ENCODE data around the gene CCDC86. TPM values are rescaled to one million over a fixed set of nuclear protein-coding genes. Genes with fewer than 3 reads are reported as not detected.

Gene CCDC86
- total and polyA plus RNA-seq, 9 of the 15 experiments (the other 6 are each of a cell fraction or from before 2014, with no cell fraction given) = 4.6 to 102 (median 25.2) TPM

GRCh38 chr11:60880643-60881282 lies 38.9 kb downstream of the CCDC86 start:
- in situ Hi-C loops (cut with MboI) = no loop called here
- Histone ChIP-seq H4K20me1 (replicated peaks; ENCODE audit: control insufficient read depth, insufficient read depth, low read length) (no peaks in the 10 kb centered on the region), H3K36me3 (ENCODE audit: control insufficient read depth, insufficient read depth, low read length) (peaks cover 19% of the 10 kb centered on the region; the same call in 2 of the 3 replicates), H3K9me1 (ENCODE audit: control insufficient read depth, insufficient read depth, low read length) (peaks cover 3% of the 10 kb centered on the region), H3K4me1 (replicated peaks in 1 of 2; ENCODE audit: control insufficient read depth in 2 of 2, insufficient read depth in 2 of 2, low read length in 2 of 2) (peaks cover 0 to 3% of the 10 kb centered on the region in 2 experiments; a peak in 1 of 5 replicates), H3K4me3 (no peak overlapping the region), H3K9me3 (replicated peaks; ENCODE audit: control insufficient read depth, insufficient read depth, low read depth, low read length) (no peaks in the 10 kb centered on the region), H3K9ac (ENCODE audit: insufficient read depth in 1 of 2, low read depth in 2 of 2, low read length in 2 of 2) (no peak overlapping the region), H3K79me2 (ENCODE audit: control insufficient read depth, insufficient read depth, low read length) (no peaks in the 10 kb centered on the region), H3K27me3 (ENCODE audit: control insufficient read depth in 2 of 2, insufficient read depth in 2 of 2, low read length in 2 of 2) (no peaks in the 10 kb centered on the region), H3K4me2 (ENCODE audit: insufficient read depth, low read length) (no peak overlapping the region), H3K27ac (ENCODE audit: extremely low read depth, low read depth, low read length) (no peak overlapping the region), H2AFZ (ENCODE audit: low read depth, low read length) (no peak overlapping the region)
- ChIA-PET POLR2A (interaction anchor here (1.0 to 1.6 kb wide), 3 partner anchors 12 to 59 kb away, joined by 3 to 5 read pairs (median 4); no protein-coding TSS in a partner anchor), CTCF (ENCODE audit: low intra/inter-chr PET ratio) (no interaction called here)
- BruUV-seq (replicated peaks) = no TSS peak
- 80% methylated on average over 8 of the region's 8 CpGs for WGBS (ENCODE audit: insufficient coverage, low coverage, missing lambda C conversion rate)
- ATAC-seq (no peak), DNase-seq (ENCODE audit: extremely low read depth in 1 of 4, low spot score in 3 of 4) (no peak), FAIRE-seq (no peak)
- intact Hi-C loops (cut with micrococcal nuclease) = no loop called here
- TF ChIP-seq, protein P1, sequence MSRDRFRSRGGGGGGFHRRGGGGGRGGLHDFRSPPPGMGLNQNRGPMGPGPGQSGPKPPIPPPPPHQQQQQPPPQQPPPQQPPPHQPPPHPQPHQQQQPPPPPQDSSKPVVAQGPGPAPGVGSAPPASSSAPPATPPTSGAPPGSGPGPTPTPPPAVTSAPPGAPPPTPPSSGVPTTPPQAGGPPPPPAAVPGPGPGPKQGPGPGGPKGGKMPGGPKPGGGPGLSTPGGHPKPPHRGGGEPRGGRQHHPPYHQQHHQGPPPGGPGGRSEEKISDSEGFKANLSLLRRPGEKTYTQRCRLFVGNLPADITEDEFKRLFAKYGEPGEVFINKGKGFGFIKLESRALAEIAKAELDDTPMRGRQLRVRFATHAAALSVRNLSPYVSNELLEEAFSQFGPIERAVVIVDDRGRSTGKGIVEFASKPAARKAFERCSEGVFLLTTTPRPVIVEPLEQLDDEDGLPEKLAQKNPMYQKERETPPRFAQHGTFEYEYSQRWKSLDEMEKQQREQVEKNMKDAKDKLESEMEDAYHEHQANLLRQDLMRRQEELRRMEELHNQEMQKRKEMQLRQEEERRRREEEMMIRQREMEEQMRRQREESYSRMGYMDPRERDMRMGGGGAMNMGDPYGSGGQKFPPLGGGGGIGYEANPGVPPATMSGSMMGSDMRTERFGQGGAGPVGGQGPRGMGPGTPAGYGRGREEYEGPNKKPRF (IDR thresholded peaks at IDR 0.05; ENCODE audit: low read depth, low read length) = no peak
- TF ChIP-seq HMGN3 (IDR thresholded peaks at IDR 0.05; ENCODE audit: borderline replicate concordance, extremely low read depth, insufficient read length, low read depth, low read length) (no peak), RFX7 (CRISPR knock-in tag; IDR thresholded peaks at IDR 0.05) (no peak), XRCC4 (IDR thresholded peaks at IDR 0.05; ENCODE audit: extremely low read depth, insufficient read depth, insufficient read length) (no peak), ZBTB1 (CRISPR knock-in tag; IDR thresholded peaks at IDR 0.05; ENCODE audit: borderline replicate concordance, low read depth) (no peak), NR2C2 (CRISPR knock-in tag; IDR thresholded peaks at IDR 0.05) (no peak), NR2C2 (tag; IDR thresholded peaks at IDR 0.05) (no peak), RAD51 (IDR thresholded peaks at IDR 0.05; ENCODE audit: borderline replicate concordance, low read depth) (no peak)
- TF ChIP-seq, protein P2, sequence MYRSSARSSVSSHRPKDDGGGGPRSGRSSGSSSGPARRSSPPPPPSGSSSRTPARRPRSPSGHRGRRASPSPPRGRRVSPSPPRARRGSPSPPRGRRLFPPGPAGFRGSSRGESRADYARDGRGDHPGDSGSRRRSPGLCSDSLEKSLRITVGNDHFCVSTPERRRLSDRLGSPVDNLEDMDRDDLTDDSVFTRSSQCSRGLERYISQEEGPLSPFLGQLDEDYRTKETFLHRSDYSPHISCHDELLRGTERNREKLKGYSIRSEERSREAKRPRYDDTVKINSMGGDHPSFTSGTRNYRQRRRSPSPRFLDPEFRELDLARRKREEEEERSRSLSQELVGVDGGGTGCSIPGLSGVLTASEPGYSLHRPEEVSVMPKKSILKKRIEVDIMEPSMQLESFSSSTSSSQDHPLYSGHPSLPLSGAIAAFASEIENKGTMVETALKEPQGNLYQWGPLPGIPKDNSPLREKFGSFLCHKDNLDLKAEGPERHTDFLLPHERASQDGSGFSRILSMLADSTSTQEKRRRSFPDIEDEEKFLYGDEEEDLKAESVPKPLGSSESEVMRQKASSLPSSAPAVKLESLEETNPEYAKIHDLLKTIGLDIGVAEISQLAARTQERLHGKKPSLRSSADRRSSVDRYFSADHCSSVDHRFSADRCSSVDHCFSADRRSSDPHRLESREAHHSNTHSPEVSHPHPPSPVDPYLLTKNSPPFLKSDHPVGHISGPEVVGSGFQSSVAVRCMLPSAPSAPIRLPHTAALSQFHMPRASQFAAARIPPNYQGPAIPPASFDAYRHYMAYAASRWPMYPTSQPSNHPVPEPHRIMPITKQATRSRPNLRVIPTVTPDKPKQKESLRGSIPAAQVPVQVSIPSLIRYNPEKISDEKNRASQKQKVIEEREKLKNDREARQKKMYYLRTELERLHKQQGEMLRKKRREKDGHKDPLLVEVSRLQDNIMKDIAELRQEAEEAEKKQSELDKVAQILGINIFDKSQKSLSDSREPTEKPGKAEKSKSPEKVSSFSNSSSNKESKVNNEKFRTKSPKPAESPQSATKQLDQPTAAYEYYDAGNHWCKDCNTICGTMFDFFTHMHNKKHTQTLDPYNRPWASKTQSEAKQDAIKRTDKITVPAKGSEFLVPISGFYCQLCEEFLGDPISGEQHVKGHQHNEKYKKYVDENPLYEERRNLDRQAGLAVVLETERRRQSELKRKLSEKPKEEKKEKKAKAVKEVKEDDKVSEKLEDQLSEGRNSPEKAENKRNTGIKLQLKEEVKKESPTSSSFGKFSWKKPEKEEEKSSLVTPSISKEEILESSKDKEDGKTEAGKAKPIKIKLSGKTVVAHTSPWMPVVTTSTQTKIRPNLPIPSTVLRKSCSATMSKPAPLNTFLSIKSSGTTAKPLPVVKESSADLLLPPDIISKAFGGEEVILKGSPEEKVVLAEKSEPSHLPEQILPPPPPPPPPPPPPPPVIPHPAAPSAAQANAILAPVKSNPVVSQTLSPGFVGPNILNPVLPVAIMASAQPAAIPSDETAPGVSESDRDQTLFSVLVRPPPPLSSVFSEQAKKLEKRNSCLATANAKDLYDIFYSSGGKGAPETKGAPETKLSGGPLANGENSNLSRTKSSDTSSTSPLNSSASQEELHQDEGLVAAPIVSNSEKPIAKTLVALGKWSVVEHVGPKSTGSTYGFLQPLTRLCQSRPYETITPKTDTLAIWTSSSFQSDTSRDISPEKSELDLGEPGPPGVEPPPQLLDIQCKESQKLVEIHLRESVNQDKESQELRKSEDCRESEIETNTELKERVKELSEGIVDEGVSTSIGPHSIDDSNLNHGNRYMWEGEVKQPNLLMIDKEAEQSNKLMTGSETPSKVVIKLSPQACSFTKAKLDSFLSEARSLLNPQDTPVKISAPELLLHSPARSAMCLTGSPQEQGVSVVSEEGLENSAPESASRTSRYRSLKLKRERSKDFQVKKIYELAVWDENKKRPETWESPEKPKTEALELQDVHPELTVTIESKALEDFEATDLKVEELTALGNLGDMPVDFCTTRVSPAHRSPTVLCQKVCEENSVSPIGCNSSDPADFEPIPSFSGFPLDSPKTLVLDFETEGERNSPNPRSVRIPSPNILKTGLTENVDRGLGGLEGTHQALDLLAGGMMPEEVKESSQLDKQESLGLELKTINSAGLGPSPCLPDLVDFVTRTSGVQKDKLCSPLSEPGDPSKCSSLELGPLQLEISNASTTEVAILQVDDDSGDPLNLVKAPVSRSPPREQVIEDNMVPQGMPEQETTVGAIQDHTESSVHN (IDR thresholded peaks at IDR 0.05; ENCODE audit: borderline replicate concordance in 1 of 2, low read depth in 1 of 2) = no peak
